Activated naive CD4-positive, alpha-beta T cell treated with anti-CD3 and anti-CD28 coated beads for 36 hours (primary cell): ENCODE measurements around the gene CST7. TPM values are rescaled to one million over a fixed set of nuclear protein-coding genes. Genes with fewer than 3 reads are reported as not detected.
"Not testable (repeated sequence)": the region's sequence is repeated elsewhere in the genome, so short reads cannot be mapped to it uniquely, and the experiment has no call there.

Source experiments
- CTCF ChIA-PET: fragments of 350-600 bp; sonication (Branson Sonifier 250); formaldehyde crosslinking; loops from one replicate; lab custom pipeline; 2021; ENCODE audit warnings: antibody characterized with exemption; lab: Charles Lee
- DNase-seq: peaks from one replicate; pipeline ENCODE4 v3.0.0-alpha.2; 2020
- H3K27ac Mint-ChIP-seq: one replicate; pipeline ENCODE4 v1.8.0; 2021; ENCODE audit warnings: mild to moderate bottlenecking, mixed read lengths
- H3K27me3 Mint-ChIP-seq: one replicate; pipeline ENCODE4 v1.8.0; 2021; ENCODE audit warnings: low read depth, mixed read lengths
- H3K36me3 Mint-ChIP-seq: one replicate; pipeline ENCODE4 v1.8.0; 2021; ENCODE audit warnings: low read depth, mixed read lengths
- H3K4me1 Mint-ChIP-seq: one replicate; pipeline ENCODE4 v1.8.0; 2021; ENCODE audit warnings: low read depth, mixed read lengths
- H3K4me3 Mint-ChIP-seq: one replicate; pipeline ENCODE4 v1.8.0; 2021; ENCODE audit warnings: mild to moderate bottlenecking, moderate library complexity, mixed read lengths
- H3K9me3 Mint-ChIP-seq: one replicate; pipeline ENCODE4 v1.8.0; 2021; ENCODE audit warnings: mixed read lengths
- intact Hi-C: fragments of 100-400 bp; cut with micrococcal nuclease; formaldehyde crosslinking; loops from one replicate; pipeline ENCODE4 v1.15.1; 2023
- total RNA-seq, 2 experiments: library from RNA; stranded (reverse); gene quantifications; one replicate each; pipeline ENCODE4 v1.2.3, GENCODE V29; 2021

The CST7 gene
- total RNA-seq, 2 experiments from 2014 or later, result 37.8 to 43.1 TPM

- H3K4me1 Mint-ChIP-seq, result peaks cover 5% of the 10 kb centered on the region
- H3K27me3 Mint-ChIP-seq, result peaks cover 7% of the 10 kb centered on the region
- intact Hi-C loops, result loop anchor here (5.0 kb wide), 1 partner anchor 814 kb away; no protein-coding TSS in a partner anchor
- CTCF ChIA-PET, result no interaction called here
- no peak overlapping the region for H3K4me3 Mint-ChIP-seq
- H3K36me3 Mint-ChIP-seq, result no peaks in the 10 kb centered on the region
- DNase-seq, result no peak
- H3K9me3 Mint-ChIP-seq, result no peaks in the 10 kb centered on the region
- H3K27ac Mint-ChIP-seq, result no peak overlapping the region
Observed at GRCh38 chr20:24915892-24916291, 33.2 kb upstream of the CST7 start.

- intact Hi-C loops, result loop anchor here (5.0 kb wide), 1 partner anchor 814 kb away; no protein-coding TSS in a partner anchor
- H3K27ac Mint-ChIP-seq, result no peak overlapping the region
- no peak overlapping the region for H3K4me3 Mint-ChIP-seq
- no peaks in the 10 kb centered on the region for H3K9me3 Mint-ChIP-seq
- peaks cover 7% of the 10 kb centered on the region for H3K27me3 Mint-ChIP-seq
- no peaks in the 10 kb centered on the region for H3K36me3 Mint-ChIP-seq
- CTCF ChIA-PET, result interaction anchor here (1.2 kb wide), 1 partner anchor 979 kb away, joined by 3 read pairs; no protein-coding TSS in a partner anchor
- DNase-seq, result no peak
- H3K4me1 Mint-ChIP-seq, result peaks cover 5% of the 10 kb centered on the region
Observed at GRCh38 chr20:24916412-24916811, 32.7 kb upstream of the CST7 start.

DNA sequence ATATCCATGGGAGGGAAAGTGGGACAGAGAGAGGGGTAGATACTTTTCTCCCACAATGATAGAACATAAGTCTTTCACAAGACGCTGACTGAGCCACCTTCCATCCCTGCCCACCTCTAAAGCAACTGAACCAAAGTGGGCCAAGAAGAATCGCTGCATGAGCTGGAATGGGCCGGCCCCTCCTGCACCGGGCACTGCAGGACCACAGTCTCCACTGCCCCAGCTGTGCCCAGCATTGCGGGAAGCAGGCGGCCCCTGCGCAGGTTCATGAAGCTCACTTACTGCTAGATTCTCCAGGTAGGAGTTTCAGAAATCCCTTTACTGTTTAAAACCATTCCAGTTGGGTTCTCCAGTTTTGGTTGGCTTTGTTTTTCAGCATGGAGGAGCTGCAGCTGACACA, 32.0 kb upstream of the CST7 start:
- Mint-ChIP-seq H3K9me3 (no peaks in the 10 kb centered on the region), H3K36me3 (no peaks in the 10 kb centered on the region), H3K27ac (no peak overlapping the region), H3K4me1 (peaks cover 5% of the 10 kb centered on the region), H3K4me3 (no peak overlapping the region), H3K27me3 (peaks cover 7% of the 10 kb centered on the region)
- intact Hi-C loops, result loop anchor here (5.0 kb wide), 1 partner anchor 815 kb away; no protein-coding TSS in a partner anchor
- CTCF ChIA-PET, result interaction anchor here (0.6 to 1.5 kb wide), 4 partner anchors 14 to 1241 kb away, joined by 3 to 10 read pairs (median 5); no protein-coding TSS in a partner anchor
- DNase-seq, result no peak

- peak; percentile 65 for DNase-seq
- Mint-ChIP-seq H3K4me1 (peaks cover 5% of the 10 kb centered on the region), H3K27me3 (peaks cover 7% of the 10 kb centered on the region), H3K27ac (no peak overlapping the region), H3K9me3 (no peaks in the 10 kb centered on the region), H3K36me3 (no peaks in the 10 kb centered on the region), H3K4me3 (no peak overlapping the region)
- CTCF ChIA-PET, result interaction anchor here (0.7 to 1.5 kb wide), 4 partner anchors 13 to 980 kb away, joined by 3 to 10 read pairs (median 5); no protein-coding TSS in a partner anchor
- intact Hi-C loops, result loop anchor here (1.0 to 5.0 kb wide), 4 partner anchors 133 to 1027 kb away; no protein-coding TSS in a partner anchor
Observed at GRCh38 chr20:24917797-24918578, 31.1 kb upstream of the CST7 start.

GRCh38 chr20:24918579-24919566, 30.2 kb upstream of the CST7 start:
- no peak overlapping the region for H3K27ac Mint-ChIP-seq
- no peaks in the 10 kb centered on the region for H3K36me3 Mint-ChIP-seq
- DNase-seq, result no peak
- H3K4me1 Mint-ChIP-seq, result peaks cover 5% of the 10 kb centered on the region
- no peaks in the 10 kb centered on the region for H3K9me3 Mint-ChIP-seq
- H3K27me3 Mint-ChIP-seq, result peaks cover 7% of the 10 kb centered on the region
- no peak overlapping the region for H3K4me3 Mint-ChIP-seq
- CTCF ChIA-PET, result interaction anchor here (0.9 to 4.4 kb wide), 4 partner anchors 12 to 818 kb away, joined by 3 to 21 read pairs (median 7); no protein-coding TSS in a partner anchor
- intact Hi-C loops, result loop anchor here (1.0 to 5.0 kb wide), 4 partner anchors 134 to 1028 kb away; no protein-coding TSS in a partner anchor

- not testable (repeated sequence) for H3K9me3 Mint-ChIP-seq, H3K4me3 Mint-ChIP-seq, H3K36me3 Mint-ChIP-seq, H3K27ac Mint-ChIP-seq, H3K27me3 Mint-ChIP-seq, DNase-seq, H3K4me1 Mint-ChIP-seq
- intact Hi-C loops, result loop anchor here (2.0 to 5.0 kb wide), 3 partner anchors 135 to 1029 kb away; no protein-coding TSS in a partner anchor
- CTCF ChIA-PET, result interaction anchor here (0.9 to 4.4 kb wide), 3 partner anchors 11 to 818 kb away, joined by 3 to 21 read pairs (median 4); no protein-coding TSS in a partner anchor
Observed at GRCh38 chr20:24919665-24920064, 29.4 kb upstream of the CST7 start.

GRCh38 chr20:24920706-24921105, 28.4 kb upstream of the CST7 start:
- H3K4me3 Mint-ChIP-seq, H3K9me3 Mint-ChIP-seq: not testable (repeated sequence)
- CTCF ChIA-PET, result interaction anchor here (0.6 to 4.4 kb wide), 3 partner anchors 10 to 394 kb away, joined by 3 to 21 read pairs (median 3); no protein-coding TSS in a partner anchor

GRCh38 chr20:24929259-24929658, 19.8 kb upstream of the CST7 start:
- intact Hi-C loops, H3K4me3 Mint-ChIP-seq, H3K9me3 Mint-ChIP-seq, H3K27ac Mint-ChIP-seq, H3K27me3 Mint-ChIP-seq, H3K36me3 Mint-ChIP-seq, DNase-seq: not testable (repeated sequence)
- peaks cover 24% of the 10 kb centered on the region for H3K4me1 Mint-ChIP-seq
- CTCF ChIA-PET, result interaction anchor here (1.2 to 3.3 kb wide), 3 partner anchors 61 to 66 kb away, joined by 3 to 13 read pairs (median 4); no protein-coding TSS in a partner anchor

More at GRCh38 chr20:24920706-24921105, 28.4 kb upstream of the CST7 start:
- intact Hi-C loops, H3K36me3 Mint-ChIP-seq, H3K27ac Mint-ChIP-seq, H3K27me3 Mint-ChIP-seq, DNase-seq, H3K4me1 Mint-ChIP-seq: not testable (repeated sequence)

- intact Hi-C loops, result loop anchor here (1.0 to 10.0 kb wide), 4 partner anchors 135 to 895 kb away; no protein-coding TSS in a partner anchor
- not testable (repeated sequence) for H3K27me3 Mint-ChIP-seq, H3K27ac Mint-ChIP-seq, H3K36me3 Mint-ChIP-seq, H3K9me3 Mint-ChIP-seq, H3K4me3 Mint-ChIP-seq
- CTCF ChIA-PET, result interaction anchor here (0.8 to 3.3 kb wide), 15 partner anchors 9 to 992 kb away, joined by 3 to 21 read pairs (median 4); partner anchors contain the start of gene CST7
- DNase-seq, result peak; percentile 50
- H3K4me1 Mint-ChIP-seq, result peaks cover 24% of the 10 kb centered on the region
Observed at GRCh38 chr20:24929867-24930723, 19.0 kb upstream of the CST7 start.

- CTCF ChIA-PET, result interaction anchor here (0.8 to 3.3 kb wide), 14 partner anchors 10 to 930 kb away, joined by 3 to 21 read pairs (median 4); partner anchors contain the start of gene CST7
- H3K36me3 Mint-ChIP-seq, H3K4me3 Mint-ChIP-seq, H3K27me3 Mint-ChIP-seq, H3K9me3 Mint-ChIP-seq, DNase-seq: not testable (repeated sequence)
- Mint-ChIP-seq H3K27ac (peak overlapping the region; percentile 28), H3K4me1 (peaks cover 24% of the 10 kb centered on the region)
- intact Hi-C loops, result loop anchor here (1.0 to 10.0 kb wide), 5 partner anchors 61 to 896 kb away; partner anchors contain the start of gene APMAP
Observed at GRCh38 chr20:24930724-24931688, 18.1 kb upstream of the CST7 start.
